ENCODE measurements around the gene NPAT.

Gene NPAT

GRCh38 chr11:108222574-108223347 is at the start of gene NPAT, which contains the start of gene ATM:
Gene NPAT (minus strand): TSS chr11:108222638. CDS start chr11:108222536, 102 bp downstream.
Gene ATM (plus strand): TSS chr11:108223067. CDS start chr11:108227625, 4,558 bp downstream.
- DNase-seq = peak; percentile 95 to 99 (median 99)

DNA sequence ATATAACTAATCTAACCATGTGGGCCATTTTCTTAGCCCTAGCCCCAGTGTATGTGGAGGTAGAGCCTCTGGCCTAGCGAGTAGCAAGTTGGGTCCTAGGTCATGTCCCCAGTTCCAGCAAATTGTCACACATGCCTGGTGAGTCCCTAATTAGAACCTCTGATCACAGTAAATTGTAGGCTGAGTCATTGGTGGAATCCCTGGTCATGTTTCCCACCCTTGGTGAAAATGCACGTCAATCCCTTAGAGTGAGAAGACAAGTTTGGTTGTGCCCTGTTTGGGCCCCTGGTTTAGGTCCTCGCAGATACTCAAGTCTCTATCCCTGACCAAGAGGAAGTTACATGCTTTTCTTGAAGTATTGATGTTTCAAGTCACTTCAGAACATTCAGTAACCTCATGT is 47.1 kb upstream of the NPAT start:
- no peak for DNase-seq

DNA sequence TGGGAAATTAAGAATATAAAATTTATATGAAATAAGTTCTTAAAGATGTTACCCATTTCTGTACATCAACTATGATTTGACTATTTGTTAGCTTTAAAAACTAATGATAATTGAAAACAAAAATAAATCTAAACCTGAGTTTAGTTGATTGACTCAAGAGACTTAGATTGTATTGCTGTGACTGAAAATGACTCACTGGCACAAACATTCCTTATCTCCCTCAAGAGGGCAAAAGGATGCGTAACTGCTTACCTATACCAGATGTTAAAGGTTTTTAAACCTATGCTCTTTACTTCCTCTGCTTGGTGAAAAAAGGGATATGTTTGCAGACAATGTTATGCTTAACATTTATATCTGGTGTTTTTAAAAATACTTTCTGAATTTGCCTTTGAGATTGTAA is 30.7 kb upstream of the NPAT start:
- no peak for DNase-seq

DNA sequence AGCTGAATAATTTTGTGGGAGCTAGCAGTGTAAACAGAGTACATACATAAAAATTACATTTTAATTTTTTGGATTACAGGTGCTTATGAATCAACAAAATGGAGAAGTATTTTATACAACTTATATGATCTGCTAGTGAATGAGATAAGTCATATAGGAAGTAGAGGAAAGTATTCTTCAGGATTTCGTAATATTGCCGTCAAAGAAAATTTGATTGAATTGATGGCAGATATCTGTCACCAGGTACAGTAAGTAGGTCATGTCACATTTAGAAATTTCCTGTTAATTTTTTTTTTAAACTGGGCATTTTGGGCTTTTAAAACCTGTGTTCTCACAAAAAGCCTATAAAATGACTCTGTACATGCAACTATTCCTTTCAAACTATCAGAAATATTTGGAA is 24.4 kb upstream of the NPAT start:
- DNase-seq = no peak

DNA sequence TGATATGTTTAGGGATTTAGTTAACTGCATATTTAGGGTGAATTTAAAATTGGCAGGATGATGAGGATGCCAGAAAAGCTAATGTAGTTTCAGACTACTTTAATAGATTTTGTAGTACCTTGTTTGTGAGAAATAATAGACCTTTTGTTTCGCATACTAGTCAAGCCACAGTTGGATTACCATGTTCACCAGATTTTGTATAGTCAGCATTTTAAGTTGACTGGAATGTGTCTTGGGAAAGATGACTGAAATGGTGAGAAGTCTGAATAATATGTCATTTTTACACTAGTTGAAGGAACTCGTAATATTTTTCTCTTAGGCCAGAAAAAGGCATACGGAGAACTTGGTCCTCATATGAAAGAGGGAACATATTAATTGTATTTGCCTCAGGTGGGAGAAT is 23.9 kb upstream of the NPAT start:
- DNase-seq = no peak

GRCh38 chr11:108242422-108242821 is 20.0 kb upstream of the NPAT start:
- no peak for DNase-seq

DNA sequence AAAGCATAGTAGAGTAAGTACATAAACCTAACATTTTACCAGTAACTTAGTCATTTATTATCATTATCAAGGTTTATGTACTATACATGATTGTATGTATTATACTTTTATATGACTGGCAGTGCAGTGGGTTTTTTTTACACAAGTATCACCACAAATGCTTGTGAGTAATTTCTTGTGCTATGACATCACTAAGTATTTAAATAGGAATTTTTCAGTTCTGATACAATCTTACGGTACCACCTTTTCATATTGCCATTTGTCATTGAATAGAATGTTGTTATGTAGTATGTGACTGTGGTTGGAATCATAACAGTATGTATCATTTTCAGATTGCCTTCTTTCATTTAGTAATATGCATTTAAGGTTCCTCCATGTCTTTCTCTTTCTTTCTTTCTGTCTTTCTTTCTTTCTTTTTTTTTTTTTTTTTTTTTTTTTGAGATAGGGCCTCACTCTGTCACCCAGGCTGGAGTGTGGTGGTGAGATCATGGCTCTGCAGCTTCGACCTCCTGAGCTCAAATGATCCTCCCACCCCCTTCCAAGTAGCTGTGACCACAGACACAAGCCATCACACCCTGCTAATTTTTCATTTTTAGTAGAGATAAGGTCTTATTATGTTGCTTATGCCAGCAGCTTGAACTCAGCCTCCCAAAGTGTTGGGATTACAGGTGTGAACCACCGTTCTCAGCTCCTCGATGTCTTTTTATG is 19.0 kb upstream of the NPAT start:
- DNase-seq = no peak

- peak in 5 of 6 experiments; percentile 7 to 40 (median 32) for DNase-seq
Measured at GRCh38 chr11:108239076-108239475, 16.6 kb upstream of the NPAT start.

- peak in 2 of 6 experiments; percentile 7 to 54 for DNase-seq
Measured at GRCh38 chr11:108237058-108237481, 14.6 kb upstream of the NPAT start.

DNA sequence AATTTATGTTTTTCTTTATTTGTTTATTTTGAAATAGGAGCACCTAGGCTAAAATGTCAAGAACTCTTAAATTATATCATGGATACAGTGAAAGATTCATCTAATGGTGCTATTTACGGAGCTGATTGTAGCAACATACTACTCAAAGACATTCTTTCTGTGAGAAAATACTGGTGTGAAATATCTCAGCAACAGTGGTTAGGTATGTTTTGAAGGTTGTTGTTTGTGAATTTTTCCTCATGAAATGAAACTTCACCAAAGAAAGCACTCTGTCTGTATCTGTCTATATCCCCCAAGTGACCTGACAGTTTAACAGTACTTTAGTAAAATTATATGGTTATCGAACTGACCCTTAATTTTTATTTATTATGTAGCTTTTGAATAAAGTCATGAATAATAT is 13.2 kb upstream of the NPAT start:
- no peak for DNase-seq

- no peak for DNase-seq
Measured at GRCh38 chr11:108235192-108235591, 12.8 kb upstream of the NPAT start.

- DNase-seq = no peak
Measured at GRCh38 chr11:108233277-108233945, 11.0 kb upstream of the NPAT start.

- no peak for DNase-seq
Measured at GRCh38 chr11:108228251-108228650, 5.8 kb upstream of the NPAT start.

GRCh38 chr11:108226036-108226435 is 3.6 kb upstream of the NPAT start:
- DNase-seq = peak in 2 of 6 experiments; percentile 19 to 36

GRCh38 chr11:108224911-108225786 is 2.7 kb upstream of the NPAT start:
- peak in 5 of 6 experiments; percentile 18 to 75 (median 73) for DNase-seq

- DNase-seq = peak in 1 of 6 experiments; percentile 14
Measured at GRCh38 chr11:108224366-108224765, 1.9 kb upstream of the NPAT start.

GRCh38 chr11:108223348-108224149 is 1.1 kb upstream of the NPAT start:
- DNase-seq = peak in 4 of 6 experiments; percentile 55 to 75 (median 73)

- DNase-seq = peak in 3 of 6 experiments; percentile 50 to 64 (median 56)
Measured at GRCh38 chr11:108221911-108222573, 396 bp downstream of the NPAT start.

- peak in 1 of 6 experiments; percentile 18 for DNase-seq
Measured at GRCh38 chr11:108221371-108221770, 1.1 kb downstream of the NPAT start.

DNA sequence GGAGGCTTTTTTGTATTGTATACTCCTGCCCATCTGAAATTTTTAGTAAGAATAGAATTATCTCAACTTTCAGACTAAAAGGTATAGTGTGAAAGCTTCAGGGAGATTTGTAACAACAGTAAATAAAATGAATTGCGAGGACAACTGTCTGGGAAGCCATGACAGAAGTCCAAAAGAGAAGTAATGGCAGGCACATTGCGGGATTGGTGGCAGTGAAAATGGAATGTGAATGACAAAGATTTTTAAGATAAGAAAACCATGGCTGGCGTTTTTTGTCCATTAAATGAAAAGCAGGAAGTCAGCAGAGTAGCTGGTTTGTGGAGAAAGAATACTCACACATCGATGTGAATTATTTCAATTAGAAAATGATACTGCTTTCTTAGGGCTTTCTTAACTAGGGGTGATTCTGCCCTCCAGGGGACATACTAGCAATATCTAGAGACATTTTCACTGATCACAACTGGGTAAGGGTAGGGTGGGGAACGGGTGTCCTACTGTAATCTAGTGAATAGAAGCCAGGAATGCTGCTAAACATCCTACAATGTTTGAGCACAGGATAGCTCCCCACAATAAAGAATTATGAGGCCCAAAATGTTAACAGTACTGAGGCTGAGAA is 1.6 kb downstream of the NPAT start:
- DNase-seq = no peak

Measured in stimulated activated naive CD4-positive, alpha-beta T cell (primary cell).